IMR-90 (cell line): ENCODE measurements around the gene RAB27A. TPM values are rescaled to one million over a fixed set of nuclear protein-coding genes. Genes with fewer than 3 reads are reported as not detected.

ENCODE experiments used
- ATAC-seq: fragments of 200-7000 bp; cut with Tn5 transposase; 2 replicates; pipeline ENCODE4 v1.9.1; 2020; ENCODE audit warnings: low read depth, mild to moderate bottlenecking, moderate library complexity
- BruUV-seq: library from RNA; stranded (reverse); fragments of 400-500 nt; replicated peaks from 2 replicates; lab custom pipeline; 2021; lab: Mats Ljungman, UMichigan
- CTCF ChIA-PET: fragments of 300-600 bp; formaldehyde crosslinking; extraction: SDS; loops from one replicate; lab custom pipeline; 2021; ENCODE audit warnings: antibody characterized with exemption; lab: Yijun Ruan, JAX
- POLR2A ChIA-PET: fragments of 300-600 bp; sonication (Branson Sonifier 250); formaldehyde crosslinking; loops from one replicate; lab custom pipeline; 2022; ENCODE audit warnings: antibody characterized with exemption; ENCODE audit not compliant: unreplicated experiment; lab: Charles Lee
- DNase-seq: peaks from one replicate; pipeline ENCODE4 v3.0.0; 2013
- H2AFZ ChIP-seq: replicated peaks from 2 replicates; pipeline ENCODE3; 2013; ENCODE audit warnings: low read length, mild to moderate bottlenecking; ENCODE audit not compliant: poor library complexity
- H2AK5ac ChIP-seq: 2 replicates; pipeline ENCODE4 v1.6.1; 2013; ENCODE audit warnings: low read depth, low read length, inconsistent platforms
- H2AK9ac ChIP-seq: replicated peaks from 2 replicates; pipeline ENCODE3; 2013; ENCODE audit warnings: mild to moderate bottlenecking, low read depth, low read length, moderate library complexity; ENCODE audit not compliant: poor library complexity
- H2BK120ac ChIP-seq: 2 replicates; pipeline ENCODE4 v1.6.1; 2013; ENCODE audit warnings: low read depth, low read length, inconsistent platforms
- H2BK15ac ChIP-seq: 3 replicates; pipeline ENCODE4 v1.6.1; 2013; ENCODE audit warnings: low read depth, low read length, inconsistent platforms
- H2BK20ac ChIP-seq: 2 replicates; pipeline ENCODE4 v1.6.1; 2013; ENCODE audit warnings: low read depth, mild to moderate bottlenecking, inconsistent platforms, low read length, moderate library complexity
- H2BK5ac ChIP-seq: 2 replicates; pipeline ENCODE4 v1.6.1; 2013; ENCODE audit warnings: mild to moderate bottlenecking, low read depth, low read length, inconsistent platforms; ENCODE audit not compliant: poor library complexity, severe bottlenecking
- H3K14ac ChIP-seq: replicated peaks from 2 replicates; pipeline ENCODE4 v1.6.1; 2013; ENCODE audit warnings: low read depth, low read length, inconsistent platforms
- H3K18ac ChIP-seq: 2 replicates; pipeline ENCODE4 v1.6.1; 2013; ENCODE audit warnings: low read depth, low read length, control low read depth
- H3K23ac ChIP-seq: 2 replicates; pipeline ENCODE4 v1.6.1; 2013; ENCODE audit warnings: low read depth, low read length, inconsistent platforms
- H3K27ac ChIP-seq: 2 replicates; pipeline ENCODE4 v1.5.1; 2013; ENCODE audit warnings: mild to moderate bottlenecking, control low read depth, low read length; ENCODE audit not compliant: insufficient read depth
- H3K27me3 ChIP-seq: 2 replicates; pipeline ENCODE4 v1.6.1; 2013; ENCODE audit warnings: low read length; ENCODE audit not compliant: control insufficient read depth, insufficient read depth
- H3K36me3 ChIP-seq: 2 replicates; pipeline ENCODE4 v1.6.1; 2013; ENCODE audit warnings: low read length, mixed read lengths; ENCODE audit not compliant: control insufficient read depth, insufficient read depth
- H3K4ac ChIP-seq: 2 replicates; pipeline ENCODE4 v1.6.1; 2013; ENCODE audit warnings: low read depth, low read length, inconsistent platforms
- H3K4me1 ChIP-seq: 2 replicates; pipeline ENCODE4 v1.6.1; 2013; ENCODE audit warnings: low read length, mixed read lengths; ENCODE audit not compliant: control insufficient read depth, insufficient read depth
- H3K4me2 ChIP-seq: 2 replicates; pipeline ENCODE4 v1.6.1; 2013; ENCODE audit warnings: low read depth, mild to moderate bottlenecking, control low read depth, low read length, moderate library complexity
- H3K4me3 ChIP-seq: 2 replicates; pipeline ENCODE4 v1.5.1; 2013; ENCODE audit warnings: low read depth, mild to moderate bottlenecking, control low read depth, low read length, moderate library complexity; ENCODE audit not compliant: insufficient read depth
- H3K56ac ChIP-seq: 2 replicates; pipeline ENCODE4 v1.6.1; 2013; ENCODE audit warnings: low read length, inconsistent platforms; ENCODE audit not compliant: insufficient read depth; ENCODE audit errors: extremely low read depth
- H3K79me1 ChIP-seq, 2 experiments: 2 replicates each; pipeline ENCODE4 v1.6.1; 2013; ENCODE audit warnings: low read length in 2 of 2, inconsistent platforms in 1 of 2, low read depth in 1 of 2
- H3K9ac ChIP-seq: 2 replicates; pipeline ENCODE4 v1.6.1; 2013; ENCODE audit warnings: low read depth, low read length, control low read depth
- H3K9me1 ChIP-seq: 2 replicates; pipeline ENCODE4 v1.6.1; 2013; ENCODE audit warnings: low read length, inconsistent platforms; ENCODE audit not compliant: insufficient read depth
- H3K9me3 ChIP-seq: 2 replicates; pipeline ENCODE4 v1.6.1; 2013; ENCODE audit warnings: low read length; ENCODE audit not compliant: control insufficient read depth, insufficient read depth
- H4K20me1 ChIP-seq: 2 replicates; pipeline ENCODE4 v1.6.1; 2013; ENCODE audit warnings: low read length, inconsistent platforms; ENCODE audit not compliant: insufficient read depth
- H4K5ac ChIP-seq: 2 replicates; pipeline ENCODE4 v1.6.1; 2013; ENCODE audit warnings: mild to moderate bottlenecking, low read depth, low read length, control low read depth
- H4K8ac ChIP-seq, 2 experiments: 2 replicates each; pipeline ENCODE4 v1.6.1; 2013; ENCODE audit warnings: low read depth in 2 of 2, low read length in 2 of 2, control low read depth in 1 of 2, inconsistent platforms in 1 of 2
- H4K91ac ChIP-seq: 2 replicates; pipeline ENCODE4 v1.6.1; 2013; ENCODE audit warnings: low read depth, low read length, inconsistent platforms; ENCODE audit not compliant: insufficient read depth
- dilution Hi-C: fragments of 300-500 bp; cut with HindIII; formaldehyde crosslinking; loops from one replicate; pipeline ENCODE4 v1.14.3; 2018; ENCODE audit warnings: low sequenced_read_pairs; ENCODE audit not compliant: unreplicated experiment
- in situ Hi-C: fragments of 300-500 bp; cut with MboI; formaldehyde crosslinking; loops from 3 replicates; pipeline ENCODE4 v1.14.3; 2019; ENCODE audit warnings: low sequenced_read_pairs, inconsistent platforms, mixed read lengths
- intact Hi-C: fragments of 100-400 bp; cut with micrococcal nuclease; formaldehyde crosslinking; loops from 2 replicates; pipeline ENCODE4 v1.10.0; 2022
- polyA plus RNA-seq, 3 experiments: library from polyadenylated mRNA; depleted of rRNA; stranded (reverse); fragments of >200 nt; gene quantifications; 2 replicates each; pipeline ENCODE4 v1.2.3, GENCODE V29; 2012; ENCODE audit warnings: low replicate concordance in 1 of 3
- total RNA-seq: library from RNA; depleted of rRNA; stranded (reverse); fragments of >200 nt; gene quantifications from 2 replicates; pipeline ENCODE4 v1.2.3, GENCODE V29; 2012
- TF ChIP-seq, protein P1 (sequence below): fragments of 150-350 bp; IDR thresholded peaks from 2 replicates; pipeline ENCODE4 v1.6.1; 2016; ENCODE audit warnings: low read depth, mild to moderate bottlenecking, low read length, moderate library complexity, borderline replicate concordance

The RAB27A gene
- total and polyA plus RNA-seq, 2 of the 4 experiments (the other 2 are of a cell fraction), result 4.8 to 13.7 TPM

- peaks cover 11% of the 10 kb centered on the region for H3K4me1 ChIP-seq
- no peak overlapping the region for H2AK9ac ChIP-seq
- H3K56ac ChIP-seq, result no peak overlapping the region
- no TSS peak for BruUV-seq
- no peak overlapping the region for H3K4me2 ChIP-seq
- no peak overlapping the region for H2AFZ ChIP-seq
- H2BK15ac ChIP-seq, result no peak overlapping the region
- no peak overlapping the region for H3K27ac ChIP-seq
- dilution Hi-C loops, result no loop called here
- no peak overlapping the region for H3K18ac ChIP-seq
- H3K14ac ChIP-seq, result no peak overlapping the region; the same call in 1 of the 2 replicates
- H4K5ac ChIP-seq, result no peak overlapping the region
- H3K9me1 ChIP-seq, result peaks cover 7% of the 10 kb centered on the region
- in situ Hi-C loops, result loop anchor here (5.0 kb wide), 1 partner anchor 57 kb away; no protein-coding TSS in a partner anchor
- H3K23ac ChIP-seq, result no peak overlapping the region
- H3K4ac ChIP-seq, result no peak overlapping the region
- H3K9ac ChIP-seq, result no peak overlapping the region
- no peaks in the 10 kb centered on the region for H4K20me1 ChIP-seq
- intact Hi-C loops, result loop anchor here (5.0 kb wide), 1 partner anchor 32 kb away; no protein-coding TSS in a partner anchor
- no peak overlapping the region for H2BK5ac ChIP-seq
- no peak overlapping the region; the same call in 1 of the 2 replicates for H4K91ac ChIP-seq
- TF ChIP-seq, protein P1, sequence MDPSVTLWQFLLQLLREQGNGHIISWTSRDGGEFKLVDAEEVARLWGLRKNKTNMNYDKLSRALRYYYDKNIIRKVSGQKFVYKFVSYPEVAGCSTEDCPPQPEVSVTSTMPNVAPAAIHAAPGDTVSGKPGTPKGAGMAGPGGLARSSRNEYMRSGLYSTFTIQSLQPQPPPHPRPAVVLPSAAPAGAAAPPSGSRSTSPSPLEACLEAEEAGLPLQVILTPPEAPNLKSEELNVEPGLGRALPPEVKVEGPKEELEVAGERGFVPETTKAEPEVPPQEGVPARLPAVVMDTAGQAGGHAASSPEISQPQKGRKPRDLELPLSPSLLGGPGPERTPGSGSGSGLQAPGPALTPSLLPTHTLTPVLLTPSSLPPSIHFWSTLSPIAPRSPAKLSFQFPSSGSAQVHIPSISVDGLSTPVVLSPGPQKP, result no peak
- DNase-seq (no peak), ATAC-seq (no peak)
- H3K4me3 ChIP-seq, result no peak overlapping the region
- H3K9me3 ChIP-seq, result no peaks in the 10 kb centered on the region
- CTCF ChIA-PET, result no interaction called here
- H2BK120ac ChIP-seq, result no peak overlapping the region
- no peak overlapping the region for H2BK20ac ChIP-seq
- no peak overlapping the region for H4K8ac ChIP-seq
- H3K36me3 ChIP-seq, result peaks cover 2% of the 10 kb centered on the region; the same call in 1 of the 2 replicates
- POLR2A ChIA-PET, result no interaction called here
- no peak overlapping the region for H2AK5ac ChIP-seq
- no peaks in the 10 kb centered on the region for H3K27me3 ChIP-seq
- H3K79me1 ChIP-seq, result 0 out of 4 replicates have a peak, but pooled peaks cover 0 to 4% of the 10 kb centered on the region in 2 experiments
Observed at GRCh38 chr15:55224892-55225291, 64.7 kb downstream of the RAB27A start.
